ENCODE data around the gene RSU1.

DNA sequence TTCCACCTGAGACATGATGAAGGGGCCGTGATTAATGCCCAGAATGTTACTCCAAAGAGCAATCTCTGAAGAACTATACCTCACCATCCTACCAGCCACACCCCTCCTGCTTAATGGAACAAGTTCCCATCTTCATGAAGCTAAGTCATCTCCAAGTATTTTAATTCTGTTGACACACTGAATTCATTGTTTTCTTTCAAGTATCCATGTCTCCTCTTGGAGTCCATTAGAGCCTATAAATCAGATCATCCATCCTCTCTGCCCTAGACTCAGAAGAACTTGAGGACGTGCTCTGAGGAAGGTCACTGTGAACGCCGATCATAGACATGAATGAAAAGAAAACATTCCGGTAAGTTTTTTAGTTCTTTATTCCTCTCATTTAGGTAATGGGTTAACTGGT, 126.8 kb downstream of the RSU1 start:
- TF ChIP-seq, protein P1, sequence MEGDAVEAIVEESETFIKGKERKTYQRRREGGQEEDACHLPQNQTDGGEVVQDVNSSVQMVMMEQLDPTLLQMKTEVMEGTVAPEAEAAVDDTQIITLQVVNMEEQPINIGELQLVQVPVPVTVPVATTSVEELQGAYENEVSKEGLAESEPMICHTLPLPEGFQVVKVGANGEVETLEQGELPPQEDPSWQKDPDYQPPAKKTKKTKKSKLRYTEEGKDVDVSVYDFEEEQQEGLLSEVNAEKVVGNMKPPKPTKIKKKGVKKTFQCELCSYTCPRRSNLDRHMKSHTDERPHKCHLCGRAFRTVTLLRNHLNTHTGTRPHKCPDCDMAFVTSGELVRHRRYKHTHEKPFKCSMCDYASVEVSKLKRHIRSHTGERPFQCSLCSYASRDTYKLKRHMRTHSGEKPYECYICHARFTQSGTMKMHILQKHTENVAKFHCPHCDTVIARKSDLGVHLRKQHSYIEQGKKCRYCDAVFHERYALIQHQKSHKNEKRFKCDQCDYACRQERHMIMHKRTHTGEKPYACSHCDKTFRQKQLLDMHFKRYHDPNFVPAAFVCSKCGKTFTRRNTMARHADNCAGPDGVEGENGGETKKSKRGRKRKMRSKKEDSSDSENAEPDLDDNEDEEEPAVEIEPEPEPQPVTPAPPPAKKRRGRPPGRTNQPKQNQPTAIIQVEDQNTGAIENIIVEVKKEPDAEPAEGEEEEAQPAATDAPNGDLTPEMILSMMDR (IDR thresholded peaks at IDR 0.05; ENCODE audit: low read depth, low read length), result no peak
- no peak for TF ChIP-seq EZH2phosphoT487 (IDR thresholded peaks at IDR 0.05; ENCODE audit: low read depth)
